Osteocyte (in vitro differentiated cells): ENCODE measurements around the gene GPSM3. TPM values are rescaled to one million over a fixed set of nuclear protein-coding genes. Genes with fewer than 3 reads are reported as not detected.
"Not testable (repeated sequence)": the region's sequence is repeated elsewhere in the genome, so short reads cannot be mapped to it uniquely, and the experiment has no call there.

Experiments
- DNase-seq: peaks from one replicate; pipeline ENCODE4 v3.0.0; 2021; ENCODE audit warnings: mixed read lengths; ENCODE audit not compliant: unreplicated experiment; ENCODE audit errors: extremely low spot score
- H3K27ac Mint-ChIP-seq: one replicate; pipeline ENCODE4 v1.8.0; 2021; ENCODE audit warnings: mild to moderate bottlenecking, mixed read lengths; ENCODE audit not compliant: unreplicated experiment
- H3K27me3 Mint-ChIP-seq: one replicate; pipeline ENCODE4 v1.8.0; 2021; ENCODE audit warnings: mixed read lengths; ENCODE audit not compliant: unreplicated experiment
- H3K36me3 Mint-ChIP-seq: one replicate; pipeline ENCODE4 v1.8.0; 2021; ENCODE audit warnings: mixed read lengths; ENCODE audit not compliant: unreplicated experiment
- H3K4me1 Mint-ChIP-seq: one replicate; pipeline ENCODE4 v1.8.0; 2021; ENCODE audit warnings: mixed read lengths; ENCODE audit not compliant: unreplicated experiment
- H3K4me3 Mint-ChIP-seq: one replicate; pipeline ENCODE4 v1.8.0; 2021; ENCODE audit warnings: mild to moderate bottlenecking, moderate library complexity, mixed read lengths; ENCODE audit not compliant: unreplicated experiment
- H3K9me3 Mint-ChIP-seq: one replicate; pipeline ENCODE4 v1.8.0; 2021; ENCODE audit warnings: mixed read lengths; ENCODE audit not compliant: unreplicated experiment
- total RNA-seq: library from RNA; stranded (reverse); gene quantifications from 2 replicates; pipeline ENCODE4 v1.2.1, GENCODE V29; 2021
- TF ChIP-seq, protein P1 (sequence below): fragments of 200-600 bp; sonication (generic); IDR thresholded peaks from 2 replicates; pipeline ENCODE4 v1.5.0; 2021; ENCODE audit warnings: antibody characterized with exemption, mild to moderate bottlenecking, moderate library complexity

Gene GPSM3
- total RNA-seq, 1 donor from 2014 or later, result 7.5 TPM

DNA sequence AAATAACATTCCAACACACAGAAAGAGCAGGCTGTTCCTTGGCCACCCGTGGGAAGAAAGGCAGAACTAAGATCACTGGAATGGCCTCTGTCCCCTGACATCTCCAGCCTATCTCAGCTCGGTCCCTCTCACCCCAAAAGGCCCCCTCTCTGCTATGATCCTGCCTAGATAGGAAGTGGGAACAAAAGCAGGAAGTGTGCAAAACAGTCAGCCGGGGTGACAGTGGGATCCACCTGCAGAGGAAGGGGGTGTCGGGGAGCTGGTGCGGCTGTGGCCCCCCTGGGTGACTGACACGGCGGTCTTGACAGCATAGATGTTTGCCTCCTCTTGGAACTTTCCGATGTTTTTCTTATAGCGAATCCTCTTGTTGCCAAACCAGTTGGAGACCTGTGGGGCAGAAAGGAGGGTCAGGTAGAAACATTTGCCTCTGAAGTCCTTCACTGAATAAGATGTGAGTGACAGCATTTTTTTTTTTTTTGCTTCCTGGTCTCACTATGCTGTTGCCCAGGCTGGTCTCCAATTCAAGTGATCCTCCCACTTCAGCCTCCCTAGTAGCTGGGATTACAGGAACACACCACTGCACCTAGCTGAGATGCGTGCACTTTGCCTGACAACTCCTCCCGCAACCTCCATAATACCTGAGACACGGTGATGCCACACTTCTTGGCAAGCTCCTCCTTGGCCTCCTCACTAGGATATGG, 5.3 kb downstream of the GPSM3 start:
- H3K9me3 Mint-ChIP-seq, result no peaks in the 10 kb centered on the region
- TF ChIP-seq, protein P1, sequence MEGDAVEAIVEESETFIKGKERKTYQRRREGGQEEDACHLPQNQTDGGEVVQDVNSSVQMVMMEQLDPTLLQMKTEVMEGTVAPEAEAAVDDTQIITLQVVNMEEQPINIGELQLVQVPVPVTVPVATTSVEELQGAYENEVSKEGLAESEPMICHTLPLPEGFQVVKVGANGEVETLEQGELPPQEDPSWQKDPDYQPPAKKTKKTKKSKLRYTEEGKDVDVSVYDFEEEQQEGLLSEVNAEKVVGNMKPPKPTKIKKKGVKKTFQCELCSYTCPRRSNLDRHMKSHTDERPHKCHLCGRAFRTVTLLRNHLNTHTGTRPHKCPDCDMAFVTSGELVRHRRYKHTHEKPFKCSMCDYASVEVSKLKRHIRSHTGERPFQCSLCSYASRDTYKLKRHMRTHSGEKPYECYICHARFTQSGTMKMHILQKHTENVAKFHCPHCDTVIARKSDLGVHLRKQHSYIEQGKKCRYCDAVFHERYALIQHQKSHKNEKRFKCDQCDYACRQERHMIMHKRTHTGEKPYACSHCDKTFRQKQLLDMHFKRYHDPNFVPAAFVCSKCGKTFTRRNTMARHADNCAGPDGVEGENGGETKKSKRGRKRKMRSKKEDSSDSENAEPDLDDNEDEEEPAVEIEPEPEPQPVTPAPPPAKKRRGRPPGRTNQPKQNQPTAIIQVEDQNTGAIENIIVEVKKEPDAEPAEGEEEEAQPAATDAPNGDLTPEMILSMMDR, result no peak
- DNase-seq, result no peak
- no peak overlapping the region for H3K4me3 Mint-ChIP-seq
- H3K4me1 Mint-ChIP-seq, result peaks cover 47% of the 10 kb centered on the region
- peaks cover 19% of the 10 kb centered on the region for H3K36me3 Mint-ChIP-seq
- H3K27ac Mint-ChIP-seq, result peak overlapping the region; percentile 76
- no peaks in the 10 kb centered on the region for H3K27me3 Mint-ChIP-seq

DNA sequence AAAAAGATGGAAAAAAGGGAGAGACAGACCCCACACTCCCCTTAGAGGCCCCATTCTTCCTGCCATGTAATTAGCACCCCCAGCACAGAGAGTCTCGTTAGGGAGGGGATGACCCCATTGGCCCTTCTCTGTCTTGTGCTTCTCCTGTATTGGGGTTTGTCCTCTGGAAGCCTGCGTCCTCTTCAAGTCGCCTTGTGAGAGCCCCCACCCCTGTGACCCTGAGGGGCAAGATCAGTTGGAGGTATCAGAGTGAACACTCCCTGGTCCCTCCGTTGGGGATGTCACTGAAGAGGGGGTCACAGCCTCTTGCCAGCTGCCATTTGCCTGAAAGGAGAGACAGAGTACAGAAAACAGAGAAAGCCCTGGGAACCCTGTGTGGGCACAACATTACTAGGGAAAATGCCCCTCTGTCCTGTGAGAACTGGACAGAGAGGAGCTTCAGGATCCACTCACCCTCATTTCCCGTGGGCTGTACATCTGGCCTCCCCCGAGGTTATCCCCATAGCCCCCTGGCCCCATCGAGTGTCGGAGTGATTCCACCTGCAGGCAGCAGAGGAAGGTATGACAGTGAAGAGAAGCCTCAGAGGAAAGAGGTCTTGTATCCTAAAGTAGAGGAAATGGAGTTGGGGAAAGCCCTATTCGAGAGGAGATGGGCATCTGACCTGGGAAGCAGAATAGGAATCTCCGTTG, 6.1 kb downstream of the GPSM3 start:
- not testable (repeated sequence) for DNase-seq

DNA sequence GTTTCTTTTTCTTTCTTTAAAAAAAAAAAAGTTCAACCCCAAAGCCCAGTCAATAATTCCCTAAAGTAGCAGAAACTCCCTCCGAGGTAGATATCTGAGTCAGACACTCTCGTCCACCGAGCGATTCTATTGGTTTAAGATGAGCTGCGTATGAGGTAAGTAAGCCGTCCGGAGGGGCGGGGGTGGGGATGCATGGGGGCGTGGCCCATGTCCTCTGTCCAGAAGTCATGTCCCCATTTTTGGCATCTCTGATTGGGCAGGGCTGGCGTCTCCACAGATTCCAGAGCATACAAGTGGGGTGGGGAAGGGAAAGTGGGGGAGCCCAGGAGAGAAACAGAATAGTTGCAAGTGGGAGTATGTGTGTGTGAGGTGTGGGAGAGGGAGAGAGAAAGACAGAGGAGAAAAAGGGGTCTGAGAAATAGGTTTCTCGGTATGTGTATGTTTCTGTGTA, 6.7 kb downstream of the GPSM3 start:
- peaks cover 26% of the 10 kb centered on the region for H3K36me3 Mint-ChIP-seq
- peak overlapping the region; percentile 26 for H3K4me3 Mint-ChIP-seq

More for the DNA sequence above, 6.1 kb downstream of the GPSM3 start:
- peaks cover 40% of the 10 kb centered on the region for H3K4me1 Mint-ChIP-seq
- H3K9me3 Mint-ChIP-seq, H3K27me3 Mint-ChIP-seq: not testable (repeated sequence)
- H3K36me3 Mint-ChIP-seq, result peaks cover 20% of the 10 kb centered on the region
- H3K27ac Mint-ChIP-seq, result peak overlapping the region; percentile 76
- H3K4me3 Mint-ChIP-seq, result peak overlapping the region; percentile 26

DNA sequence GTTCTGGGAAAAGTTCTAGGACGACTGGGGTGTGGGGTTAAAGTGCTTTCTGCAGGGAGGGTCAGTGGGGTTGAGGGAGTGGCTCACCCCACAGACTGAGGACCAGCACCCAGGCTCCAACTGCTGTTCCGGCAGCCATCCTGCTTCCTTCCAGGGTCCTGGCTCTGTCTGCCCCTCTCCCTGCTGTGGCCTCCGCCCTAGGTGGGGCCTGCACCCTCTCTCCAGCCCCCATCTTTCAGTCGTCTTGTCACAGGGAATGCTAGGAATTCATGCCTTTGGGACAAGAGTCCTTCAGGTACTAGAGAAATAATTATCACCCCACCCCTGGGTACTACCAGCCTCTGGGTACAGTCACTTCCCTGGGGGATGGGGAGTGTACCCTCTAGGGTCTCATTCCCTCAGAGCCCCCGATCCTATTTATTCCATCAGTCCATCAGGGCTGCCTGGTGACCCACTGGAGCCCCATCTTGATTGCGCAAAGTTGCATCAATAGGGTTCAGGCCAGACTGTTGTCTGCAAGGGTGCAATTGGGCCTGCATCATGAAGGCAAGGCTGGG, 8.3 kb downstream of the GPSM3 start, which contains the start of gene AGER:
AGER (minus strand) TSS at position 170 of the 557 bp plus-strand sequence; CDS start at position 139, 31 bp downstream.
- TF ChIP-seq, protein P1, result no peak
- peaks cover 34% of the 10 kb centered on the region for H3K36me3 Mint-ChIP-seq

More for the DNA sequence above, 6.7 kb downstream of the GPSM3 start:
- DNase-seq, H3K27me3 Mint-ChIP-seq, H3K9me3 Mint-ChIP-seq: not testable (repeated sequence)
- H3K4me1 Mint-ChIP-seq, result peaks cover 35% of the 10 kb centered on the region
- H3K27ac Mint-ChIP-seq, result peak overlapping the region; percentile 76

DNA sequence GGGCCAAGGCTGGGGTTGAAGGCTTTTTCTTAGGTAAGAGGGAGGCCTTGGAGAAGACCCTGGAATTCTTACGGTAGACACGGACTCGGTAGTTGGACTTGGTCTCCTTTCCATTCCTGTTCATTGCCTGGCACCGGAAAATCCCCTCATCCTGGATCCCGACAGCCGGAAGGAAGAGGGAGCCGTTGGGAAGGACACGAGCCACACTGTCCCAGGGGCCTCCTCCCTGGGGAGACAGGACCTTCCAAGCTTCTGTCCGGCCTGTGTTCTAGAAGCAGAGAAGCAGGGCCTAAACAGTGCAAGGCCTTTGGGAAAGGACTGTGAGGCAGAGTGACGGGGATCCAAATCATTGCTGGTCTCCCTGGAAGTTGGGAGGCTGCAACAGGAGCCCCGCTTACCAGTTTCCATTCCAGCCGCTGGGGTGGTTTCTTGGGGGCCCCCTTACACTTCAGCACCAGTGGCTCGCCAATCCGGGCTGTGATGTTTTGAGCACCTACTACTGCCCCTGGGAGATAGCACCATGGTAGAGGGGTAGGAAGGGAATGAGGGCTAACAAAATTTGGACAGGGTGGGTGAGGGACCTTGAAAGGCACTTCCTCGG, 8.9 kb downstream of the GPSM3 start:
- Mint-ChIP-seq H3K27me3 (no peaks in the 10 kb centered on the region), H3K36me3 (peaks cover 36% of the 10 kb centered on the region), H3K4me1 (peaks cover 39% of the 10 kb centered on the region), H3K4me3 (no peak overlapping the region), H3K9me3 (no peaks in the 10 kb centered on the region), H3K27ac (no peak overlapping the region)
- no peak for DNase-seq
- TF ChIP-seq, protein P1, result no peak

More for the DNA sequence above, 8.3 kb downstream of the GPSM3 start, which contains the start of gene AGER:
- no peaks in the 10 kb centered on the region for H3K9me3 Mint-ChIP-seq
- H3K4me3 Mint-ChIP-seq, result no peak within 1 kb of the TSS
- no peaks in the 10 kb centered on the region for H3K27me3 Mint-ChIP-seq
- peak within 1 kb of the TSS; percentile 34 for H3K27ac Mint-ChIP-seq
- DNase-seq, result no peak
- peaks cover 39% of the 10 kb centered on the region for H3K4me1 Mint-ChIP-seq
